IPS-18a (cell line): ENCODE results near the gene NUDT4.
"Not testable (repeated sequence)": the region's sequence is repeated elsewhere in the genome, so short reads cannot be mapped to it uniquely, and the experiment has no call there.

Experiments
- H3K27ac ChIP-seq: one replicate; pipeline ENCODE4 v1.5.1; 2013; ENCODE audit warnings: low read length
- H3K27me3 ChIP-seq: one replicate; pipeline ENCODE4 v1.6.1; 2013; ENCODE audit warnings: mild to moderate bottlenecking, low read length; ENCODE audit not compliant: control insufficient read depth, insufficient read depth
- H3K36me3 ChIP-seq: one replicate; pipeline ENCODE4 v1.6.1; 2013; ENCODE audit warnings: low read depth, low read length; ENCODE audit not compliant: control insufficient read depth
- H3K4me1 ChIP-seq: one replicate; pipeline ENCODE4 v1.6.1; 2013; ENCODE audit warnings: low read depth, low read length; ENCODE audit not compliant: control insufficient read depth
- H3K4me3 ChIP-seq: one replicate; pipeline ENCODE4 v1.5.1; 2013; ENCODE audit warnings: low read length
- H3K9ac ChIP-seq: one replicate; pipeline ENCODE4 v1.6.1; 2013; ENCODE audit warnings: mild to moderate bottlenecking, low read length, moderate library complexity
- H3K9me3 ChIP-seq: one replicate; pipeline ENCODE4 v1.6.1; 2013; ENCODE audit warnings: low read depth, low read length; ENCODE audit not compliant: control insufficient read depth

Gene NUDT4

DNA sequence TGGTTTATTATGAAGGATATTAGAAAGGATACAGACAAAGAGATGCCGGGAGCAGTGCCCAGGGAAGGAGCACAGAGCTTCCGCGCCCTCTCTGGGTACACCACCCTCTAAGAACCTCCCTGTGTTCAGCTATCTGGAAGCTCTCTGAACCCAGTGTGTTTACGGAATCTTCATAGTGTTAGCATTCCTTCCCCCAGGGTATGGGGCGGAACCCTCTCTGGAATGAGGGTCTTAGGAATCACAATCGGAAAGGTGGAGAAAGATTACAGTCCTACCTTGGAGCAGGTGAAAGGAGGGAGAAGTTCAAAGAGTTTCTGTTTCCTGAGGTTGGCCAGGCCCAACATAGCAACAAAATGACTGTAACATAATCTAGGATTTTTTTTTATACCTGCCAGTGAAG, 6.8 kb upstream of the NUDT4 start:
- Histone ChIP-seq H3K9me3 (no peaks in the 10 kb centered on the region), H3K27ac (no peak overlapping the region), H3K27me3 (no peaks in the 10 kb centered on the region), H3K4me1 (peaks cover 15% of the 10 kb centered on the region), H3K9ac (no peak overlapping the region), H3K36me3 (no peaks in the 10 kb centered on the region), H3K4me3 (no peak overlapping the region)

DNA sequence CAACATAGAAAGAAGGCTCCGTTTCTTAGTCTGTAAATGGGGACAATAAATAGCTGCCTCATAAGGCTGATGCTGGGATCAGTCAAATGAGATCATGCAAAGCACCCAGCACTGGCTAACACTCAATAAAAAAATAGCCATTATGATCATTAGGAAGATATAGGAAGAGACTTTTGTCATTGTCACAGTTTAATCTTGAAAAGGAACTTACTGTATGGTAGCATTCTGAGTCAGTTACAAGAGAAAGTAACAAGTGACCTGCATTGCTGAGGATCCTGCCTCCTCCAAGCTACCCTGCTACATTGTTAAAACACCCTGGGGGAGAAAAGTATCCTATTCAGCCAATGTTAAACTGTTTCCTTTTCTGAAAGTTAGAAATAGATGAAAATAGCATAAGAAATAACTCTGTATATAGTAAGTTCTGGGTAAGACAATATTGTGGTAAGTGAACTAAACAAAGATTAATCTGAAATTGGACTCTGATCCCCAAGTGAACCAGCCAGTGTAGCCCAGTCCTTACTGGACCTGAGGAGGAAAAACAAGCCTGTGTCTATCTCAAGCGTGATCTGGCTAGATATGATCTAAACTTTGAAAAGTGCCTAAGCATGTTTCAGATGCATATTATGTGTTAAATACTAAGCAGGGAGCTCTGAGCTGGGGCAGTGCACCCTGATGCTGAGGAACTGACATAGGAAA, 3.6 kb upstream of the NUDT4 start:
- Histone ChIP-seq H3K4me1 (peaks cover 29% of the 10 kb centered on the region), H3K27ac (no peak overlapping the region), H3K36me3 (no peaks in the 10 kb centered on the region), H3K9ac (peak overlapping the region; percentile 4), H3K27me3 (no peaks in the 10 kb centered on the region), H3K4me3 (no peak overlapping the region), H3K9me3 (no peaks in the 10 kb centered on the region)

- Histone ChIP-seq H3K9ac (no peak overlapping the region), H3K36me3 (no peaks in the 10 kb centered on the region), H3K9me3 (no peaks in the 10 kb centered on the region), H3K27me3 (no peaks in the 10 kb centered on the region), H3K4me1 (peaks cover 37% of the 10 kb centered on the region), H3K27ac (no peak overlapping the region), H3K4me3 (no peak overlapping the region)
Observed at GRCh38 chr12:93375906-93376305, 1.8 kb upstream of the NUDT4 start.

GRCh38 chr12:93376436-93377251, 1.1 kb upstream of the NUDT4 start:
- no peaks in the 10 kb centered on the region for H3K36me3 ChIP-seq
- peaks cover 42% of the 10 kb centered on the region for H3K4me1 ChIP-seq
- H3K9me3 ChIP-seq, result no peaks in the 10 kb centered on the region
- H3K27ac ChIP-seq, result no peak overlapping the region
- peak overlapping the region; percentile 75 for H3K4me3 ChIP-seq
- no peaks in the 10 kb centered on the region for H3K27me3 ChIP-seq
- peak overlapping the region; percentile 30 for H3K9ac ChIP-seq

- not testable (repeated sequence) for H3K9me3 ChIP-seq, H3K36me3 ChIP-seq, H3K27me3 ChIP-seq
- peak overlapping the region; percentile 2 for H3K27ac ChIP-seq
- H3K4me1 ChIP-seq, result peaks cover 42% of the 10 kb centered on the region
- peak overlapping the region; percentile 84 for H3K9ac ChIP-seq
- peak overlapping the region; percentile 88 for H3K4me3 ChIP-seq
Observed at GRCh38 chr12:93378196-93378997, 672 bp downstream of the NUDT4 start.

DNA sequence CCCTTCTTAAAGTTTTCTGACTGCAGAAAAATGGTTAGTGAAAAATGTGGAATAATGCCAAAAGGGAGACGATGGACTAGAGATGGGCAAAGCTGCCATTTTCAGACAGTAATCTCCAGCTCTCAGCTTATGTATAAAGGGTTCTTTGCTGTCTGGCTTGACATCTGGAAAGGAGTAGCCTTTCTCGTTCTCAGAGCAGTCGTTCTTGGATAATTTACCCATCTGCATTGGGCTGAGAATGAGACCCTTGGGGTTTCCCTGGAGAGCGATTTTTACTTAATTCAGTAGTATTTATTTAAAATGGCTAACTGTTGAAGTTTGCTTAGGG, 1.2 kb downstream of the NUDT4 start:
- Histone ChIP-seq H3K4me3 (peak overlapping the region; percentile 88), H3K27me3 (no peaks in the 10 kb centered on the region), H3K9me3 (no peaks in the 10 kb centered on the region), H3K27ac (peak overlapping the region; percentile 2), H3K4me1 (peaks cover 37% of the 10 kb centered on the region), H3K36me3 (no peaks in the 10 kb centered on the region), H3K9ac (peak overlapping the region; percentile 84)

- Histone ChIP-seq H3K27ac (no peak overlapping the region), H3K27me3 (no peaks in the 10 kb centered on the region), H3K9ac (peak overlapping the region; percentile 84), H3K9me3 (no peaks in the 10 kb centered on the region), H3K4me1 (peaks cover 33% of the 10 kb centered on the region), H3K4me3 (peak overlapping the region; percentile 88), H3K36me3 (no peaks in the 10 kb centered on the region)
Observed at GRCh38 chr12:93379326-93379980, 1.7 kb downstream of the NUDT4 start.

DNA sequence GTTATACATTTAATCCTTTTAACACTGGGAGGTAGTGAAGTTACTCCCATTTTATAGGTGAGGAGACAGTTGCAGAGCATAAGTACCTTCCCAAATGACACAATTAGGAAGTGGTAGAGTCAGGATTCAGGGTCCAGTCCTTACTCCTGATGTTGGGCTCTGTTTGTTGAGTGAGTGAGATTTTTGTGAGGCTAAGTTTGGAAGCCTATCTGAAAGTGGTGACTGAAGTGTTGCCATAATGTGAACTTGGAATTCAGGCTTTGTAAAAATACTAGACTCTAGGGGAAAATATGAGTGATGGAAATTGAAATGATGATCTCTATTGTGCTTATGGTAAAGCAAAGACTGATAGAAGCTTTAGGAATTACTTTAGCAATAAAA, 2.2 kb downstream of the NUDT4 start:
- Histone ChIP-seq H3K4me3 (peak overlapping the region; percentile 88), H3K27ac (no peak overlapping the region), H3K4me1 (peaks cover 33% of the 10 kb centered on the region), H3K9ac (peak overlapping the region; percentile 84), H3K36me3 (no peaks in the 10 kb centered on the region), H3K27me3 (no peaks in the 10 kb centered on the region), H3K9me3 (no peaks in the 10 kb centered on the region)

- no peaks in the 10 kb centered on the region for H3K36me3 ChIP-seq
- H3K9ac ChIP-seq, result peak overlapping the region; percentile 84
Observed at GRCh38 chr12:93380480-93381121, 2.9 kb downstream of the NUDT4 start.

GRCh38 chr12:93381161-93381975, 3.6 kb downstream of the NUDT4 start:
- Histone ChIP-seq H3K9ac (no peak overlapping the region), H3K9me3 (no peaks in the 10 kb centered on the region), H3K27me3 (no peaks in the 10 kb centered on the region), H3K27ac (no peak overlapping the region), H3K4me1 (peaks cover 27% of the 10 kb centered on the region), H3K36me3 (no peaks in the 10 kb centered on the region), H3K4me3 (peak overlapping the region; percentile 18)

More at GRCh38 chr12:93380480-93381121, 2.9 kb downstream of the NUDT4 start:
- H3K9me3 ChIP-seq, result no peaks in the 10 kb centered on the region
- H3K27me3 ChIP-seq, result no peaks in the 10 kb centered on the region
- H3K27ac ChIP-seq, result no peak overlapping the region
- peak overlapping the region; percentile 88 for H3K4me3 ChIP-seq
- H3K4me1 ChIP-seq, result peaks cover 33% of the 10 kb centered on the region
